Cardiac fibroblast (primary cell): Measurements from ENCODE around the gene LTBP2.
A peak's percentile ranks its signal among the peaks of the same experiment; 100 is the strongest.
"Not testable (repeated sequence)": the region's sequence is repeated elsewhere in the genome, so short reads cannot be mapped to it uniquely, and the experiment has no call there.

ENCODE experiments used
- DNase-seq, 2 donors: peaks; one replicate each; pipeline versions ENCODE4 v3.0.0 to v3.0.0-alpha.2; 2010; ENCODE audit warnings: low read depth in 2 of 2
- H3K4me3 ChIP-seq, 2 donors: replicated peaks in 1 of 2; 1 replicate in 1 of 2; 2 replicates in 1 of 2; pipeline ENCODE4 v1.5.1; 2011; ENCODE audit warnings: low read depth in 2 of 2, low read length in 2 of 2, mild to moderate bottlenecking in 2 of 2, moderate library complexity in 1 of 2
- TF ChIP-seq, protein P1 (sequence below): IDR thresholded peaks from one replicate; pipeline ENCODE4 v1.5.1; 2011; ENCODE audit warnings: low read depth, mild to moderate bottlenecking, low read length, inconsistent platforms

The LTBP2 gene

DNA sequence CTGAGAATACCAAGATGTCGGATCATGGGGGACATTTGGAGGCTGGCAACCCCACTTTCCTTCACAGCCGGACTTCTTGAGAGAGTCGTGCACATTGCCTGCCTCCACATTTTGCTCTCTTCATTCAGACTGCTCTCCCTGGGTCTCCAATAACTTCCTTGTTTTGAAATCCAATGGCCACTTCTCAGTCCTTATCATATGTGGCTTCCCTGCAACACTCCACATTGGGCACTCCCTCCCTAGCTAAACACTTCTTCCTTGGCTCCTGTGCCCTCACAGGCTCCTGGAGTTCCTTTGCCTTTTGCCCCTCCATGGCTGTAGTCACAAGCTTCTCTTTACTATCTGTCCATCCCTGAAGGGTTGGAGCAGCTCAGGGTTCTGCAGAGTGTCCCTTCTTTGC is 149.0 kb downstream of the LTBP2 start:
- TF ChIP-seq, protein P1, sequence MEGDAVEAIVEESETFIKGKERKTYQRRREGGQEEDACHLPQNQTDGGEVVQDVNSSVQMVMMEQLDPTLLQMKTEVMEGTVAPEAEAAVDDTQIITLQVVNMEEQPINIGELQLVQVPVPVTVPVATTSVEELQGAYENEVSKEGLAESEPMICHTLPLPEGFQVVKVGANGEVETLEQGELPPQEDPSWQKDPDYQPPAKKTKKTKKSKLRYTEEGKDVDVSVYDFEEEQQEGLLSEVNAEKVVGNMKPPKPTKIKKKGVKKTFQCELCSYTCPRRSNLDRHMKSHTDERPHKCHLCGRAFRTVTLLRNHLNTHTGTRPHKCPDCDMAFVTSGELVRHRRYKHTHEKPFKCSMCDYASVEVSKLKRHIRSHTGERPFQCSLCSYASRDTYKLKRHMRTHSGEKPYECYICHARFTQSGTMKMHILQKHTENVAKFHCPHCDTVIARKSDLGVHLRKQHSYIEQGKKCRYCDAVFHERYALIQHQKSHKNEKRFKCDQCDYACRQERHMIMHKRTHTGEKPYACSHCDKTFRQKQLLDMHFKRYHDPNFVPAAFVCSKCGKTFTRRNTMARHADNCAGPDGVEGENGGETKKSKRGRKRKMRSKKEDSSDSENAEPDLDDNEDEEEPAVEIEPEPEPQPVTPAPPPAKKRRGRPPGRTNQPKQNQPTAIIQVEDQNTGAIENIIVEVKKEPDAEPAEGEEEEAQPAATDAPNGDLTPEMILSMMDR = no peak
- DNase-seq = no peak
- H3K4me3 ChIP-seq = no peak overlapping the region

DNA sequence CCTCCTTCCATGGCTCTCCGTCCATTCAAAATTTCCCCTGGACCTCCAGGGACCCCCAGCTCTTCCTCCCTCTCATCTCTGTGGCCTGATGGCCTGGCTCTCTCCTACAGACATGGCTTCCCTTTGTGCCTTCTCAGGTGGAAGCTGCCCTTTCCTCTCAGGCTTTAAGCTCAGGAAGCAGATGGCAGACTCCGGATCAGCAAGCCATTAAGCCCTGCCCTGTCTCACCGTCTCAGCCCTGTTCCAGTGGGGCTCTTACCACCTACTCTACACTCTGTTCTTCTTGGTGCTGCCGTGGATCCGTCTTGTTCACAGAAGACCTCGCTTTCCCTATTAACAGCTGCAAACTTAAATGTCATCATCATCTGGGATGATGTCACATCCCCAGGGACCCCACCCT is 152.1 kb downstream of the LTBP2 start:
- H3K4me3 ChIP-seq = no peak overlapping the region
- TF ChIP-seq, protein P1 = no peak
- DNase-seq = no peak

DNA sequence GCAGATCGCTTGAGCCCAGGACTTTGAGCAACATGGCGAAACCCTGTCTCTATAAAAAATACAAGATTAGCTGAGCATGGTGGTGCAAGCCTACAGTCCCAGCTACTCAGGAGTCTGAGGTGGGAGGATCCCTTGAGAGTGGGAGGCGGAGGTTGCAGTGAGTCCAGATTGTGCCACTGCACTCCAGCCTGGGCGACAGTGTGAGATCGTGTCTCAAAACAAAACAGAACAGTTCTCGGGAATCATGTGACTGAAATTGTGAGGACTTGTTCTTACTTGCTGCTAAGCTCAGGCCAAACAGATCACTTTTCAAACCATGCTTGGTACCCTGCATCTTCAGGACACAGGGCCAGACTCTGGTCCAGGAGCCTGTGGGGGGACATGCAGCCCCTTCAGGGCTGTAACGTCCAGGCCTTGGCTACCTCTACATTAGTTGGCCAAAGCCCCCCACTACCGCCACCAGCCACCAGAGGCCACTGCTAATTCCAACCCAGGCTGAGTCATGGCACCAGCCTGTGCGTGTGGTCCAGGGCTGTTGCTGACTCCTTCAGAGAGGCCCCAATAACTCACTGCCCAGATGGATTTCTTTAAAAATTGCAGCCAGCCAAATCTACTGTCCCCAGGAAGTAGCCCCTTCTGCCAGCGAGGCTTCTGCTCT is 152.6 kb downstream of the LTBP2 start:
- DNase-seq = peak; percentile 65 to 76
- H3K4me3 ChIP-seq = no peak overlapping the region
- TF ChIP-seq, protein P1 = peak; percentile 91

DNA sequence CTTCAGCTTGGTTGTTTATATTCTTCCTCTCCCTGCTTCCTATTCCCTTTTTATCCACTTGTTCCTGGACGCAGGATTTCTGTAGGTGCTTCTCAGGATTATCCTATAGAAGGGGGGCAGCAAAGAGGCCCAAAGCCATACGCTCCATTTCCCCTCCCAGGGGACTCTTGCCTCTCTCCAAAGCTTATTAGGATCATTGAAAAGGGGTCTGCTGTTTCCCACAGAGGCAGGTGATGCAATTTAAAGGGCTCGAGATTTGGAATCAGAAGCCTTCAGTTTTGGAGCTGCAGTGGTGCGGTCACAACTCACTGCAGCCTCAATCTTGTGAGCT is 154.5 kb downstream of the LTBP2 start:
- DNase-seq = no peak
- no peak overlapping the region for H3K4me3 ChIP-seq
- TF ChIP-seq, protein P1 = no peak

DNA sequence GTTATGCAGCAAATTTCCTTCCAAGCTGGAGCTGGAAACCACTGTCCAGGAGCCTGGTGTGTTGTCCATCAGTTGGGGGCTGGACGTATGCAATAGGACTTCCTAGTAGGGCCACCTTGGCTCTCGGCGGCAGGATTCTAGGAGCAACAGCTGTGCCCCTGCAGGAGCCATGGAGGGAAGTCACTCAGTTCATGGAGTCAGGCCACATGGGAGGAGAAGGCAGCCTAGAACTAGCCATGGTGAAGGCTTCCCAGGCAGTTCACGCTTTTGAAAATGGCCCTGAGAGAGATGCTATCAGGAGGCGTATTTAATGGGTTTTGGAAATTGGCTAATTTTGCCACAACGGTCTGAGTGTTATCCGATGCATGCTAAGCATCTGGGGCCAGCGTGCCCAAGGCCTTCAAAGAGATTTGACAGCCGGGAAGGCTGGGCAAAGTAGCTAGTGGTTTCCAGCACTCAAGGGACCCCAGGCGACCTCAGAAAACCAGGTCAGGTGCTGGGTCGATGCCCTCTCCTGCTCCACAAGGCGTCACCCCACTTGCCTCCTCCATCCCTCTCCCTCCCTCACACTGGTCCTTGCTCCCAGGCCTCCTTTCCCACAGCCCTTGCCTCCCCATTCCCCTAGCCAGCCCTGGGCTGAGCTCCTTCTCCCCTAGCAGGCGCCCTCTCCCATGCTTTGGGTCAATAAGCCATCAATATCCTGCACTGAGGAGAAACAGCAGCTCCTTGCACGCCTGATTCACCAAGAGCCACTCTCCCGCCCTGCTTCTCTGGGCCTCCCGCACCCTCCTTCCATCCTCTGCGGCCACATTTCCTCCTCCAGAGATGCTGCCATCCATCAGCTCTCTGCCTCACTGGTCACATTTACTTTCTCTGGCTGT is 155.1 kb downstream of the LTBP2 start:
- TF ChIP-seq, protein P1 = no peak

DNA sequence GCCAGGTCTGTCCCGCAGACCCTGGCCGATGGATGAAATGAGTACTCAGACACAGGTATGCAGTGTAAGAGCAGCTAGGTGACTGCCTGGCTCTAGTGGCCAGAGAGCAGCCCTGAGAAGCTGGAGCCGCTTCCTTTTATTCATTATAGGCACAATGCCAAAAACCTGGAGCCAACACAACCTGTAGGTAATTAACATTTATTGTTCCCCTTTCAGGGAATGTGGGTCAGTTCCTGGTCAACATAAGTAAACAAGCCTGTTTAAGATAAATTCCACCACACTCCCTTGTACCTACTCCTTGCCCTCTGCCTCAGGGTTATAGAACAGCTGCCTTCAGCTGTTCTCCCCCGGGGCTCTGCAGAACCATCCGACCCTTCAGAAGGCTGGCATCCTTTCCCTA is 157.6 kb downstream of the LTBP2 start:
- H3K4me3 ChIP-seq, DNase-seq: not testable (repeated sequence)

More for the DNA sequence above, 155.1 kb downstream of the LTBP2 start:
- H3K4me3 ChIP-seq = no peak overlapping the region
- no peak for DNase-seq
